ENCODE results near the gene MCEMP1. TPM values are rescaled to one million over a fixed set of nuclear protein-coding genes. Genes with fewer than 3 reads are reported as not detected.

Gene MCEMP1
- total and polyA plus RNA-seq, 4 experiments from 2014 or later, result not detected

GRCh38 chr19:7644550-7644877 lies 32.4 kb upstream of the MCEMP1 start:
- Mint-ChIP-seq H3K36me3 (peaks cover 14 to 16% of the 10 kb centered on the region in 2 donors), H3K27ac (no peak overlapping the region), H3K9me3 (no peaks in the 10 kb centered on the region), H3K4me1 (peaks cover 6 to 12% (median 8%) of the 10 kb centered on the region in 4 donors), H3K27me3 (no peaks in the 10 kb centered on the region), H3K4me3 (no peak overlapping the region)
- ChIA-PET POLR2A (ENCODE audit: partially characterized antibody) (interaction anchor here (1.3 to 1.5 kb wide), 3 partner anchors 9 to 15 kb away, joined by 3 to 4 read pairs (median 4); partner anchors contain the start of genes PET100 and XAB2), CTCF (ENCODE audit: partially characterized antibody) (no interaction called here)
- H3K36me3 ChIP-seq (ENCODE audit: insufficient read depth, low read length), result peaks cover 25% of the 10 kb centered on the region
- H3K27me3 ChIP-seq (ENCODE audit: insufficient read depth, low read length), result no peaks in the 10 kb centered on the region
- DNase-seq, result no peak
- H3K4me3 ChIP-seq (ENCODE audit: low read length in 2 of 2), result no peak overlapping the region
- H3K4me1 ChIP-seq (ENCODE audit: insufficient read depth, low read length), result peaks cover 5% of the 10 kb centered on the region
- no peaks in the 10 kb centered on the region for H3K9me3 ChIP-seq (ENCODE audit: control insufficient read depth in 1 of 2, low read length in 2 of 2)
- intact Hi-C loops (cut with micrococcal nuclease), result no loop called here
- no peak overlapping the region for H3K27ac ChIP-seq (ENCODE audit: low read depth, low read length)

GRCh38 chr19:7645163-7645562 lies 31.7 kb upstream of the MCEMP1 start:
- H3K27ac ChIP-seq (ENCODE audit: low read depth, low read length), result no peak overlapping the region

GRCh38 chr19:7645656-7646425 lies 31.0 kb upstream of the MCEMP1 start:
- Histone ChIP-seq H3K4me1 (ENCODE audit: insufficient read depth, low read length) (no peaks in the 10 kb centered on the region), H3K36me3 (ENCODE audit: insufficient read depth, low read length) (peaks cover 19% of the 10 kb centered on the region), H3K4me3 (ENCODE audit: low read length in 2 of 2) (no peak overlapping the region), H3K27ac (ENCODE audit: low read depth, low read length) (no peak overlapping the region), H3K9me3 (ENCODE audit: control insufficient read depth in 1 of 2, low read length in 2 of 2) (no peaks in the 10 kb centered on the region), H3K27me3 (ENCODE audit: insufficient read depth, low read length) (no peaks in the 10 kb centered on the region)
- H3K4me3 Mint-ChIP-seq, result no peak overlapping the region
- ChIA-PET CTCF (ENCODE audit: partially characterized antibody) (no interaction called here), POLR2A (ENCODE audit: partially characterized antibody) (interaction anchor here (1.5 kb wide), 1 partner anchor 12 kb away, joined by 4 read pairs; no protein-coding TSS in a partner anchor)
- H3K9me3 Mint-ChIP-seq, result no peaks in the 10 kb centered on the region
- H3K27ac Mint-ChIP-seq, result no peak overlapping the region
- intact Hi-C loops (cut with micrococcal nuclease), result no loop called here
- no peaks in the 10 kb centered on the region for H3K27me3 Mint-ChIP-seq
- H3K36me3 Mint-ChIP-seq, result peaks cover 8 to 10% of the 10 kb centered on the region in 2 donors
- peaks cover 0 to 2% (median 0%) of the 10 kb centered on the region in 4 donors for H3K4me1 Mint-ChIP-seq
- DNase-seq, result no peak

More at GRCh38 chr19:7645163-7645562, 31.7 kb upstream of the MCEMP1 start:
- Histone ChIP-seq H3K36me3 (ENCODE audit: insufficient read depth, low read length) (peaks cover 25% of the 10 kb centered on the region), H3K4me1 (ENCODE audit: insufficient read depth, low read length) (no peaks in the 10 kb centered on the region), H3K4me3 (ENCODE audit: low read length in 2 of 2) (no peak overlapping the region), H3K27me3 (ENCODE audit: insufficient read depth, low read length) (no peaks in the 10 kb centered on the region), H3K9me3 (ENCODE audit: control insufficient read depth in 1 of 2, low read length in 2 of 2) (no peaks in the 10 kb centered on the region)
- intact Hi-C loops (cut with micrococcal nuclease), result no loop called here
- H3K27me3 Mint-ChIP-seq, result no peaks in the 10 kb centered on the region
- peaks cover 0 to 5% (median 2%) of the 10 kb centered on the region in 4 donors for H3K4me1 Mint-ChIP-seq
- no peak for DNase-seq
- POLR2A ChIA-PET (ENCODE audit: partially characterized antibody), result interaction anchor here (1.3 to 1.5 kb wide), 3 partner anchors 8 to 16 kb away, joined by 3 to 4 read pairs (median 4); partner anchors contain the start of genes PET100 and XAB2
- H3K36me3 Mint-ChIP-seq, result peaks cover 8 to 10% of the 10 kb centered on the region in 2 donors
- H3K27ac Mint-ChIP-seq, result no peak overlapping the region
- CTCF ChIA-PET (ENCODE audit: partially characterized antibody), result no interaction called here
- no peaks in the 10 kb centered on the region for H3K9me3 Mint-ChIP-seq
- H3K4me3 Mint-ChIP-seq, result no peak overlapping the region

GRCh38 chr19:7646426-7646700 lies 30.5 kb upstream of the MCEMP1 start:
- Mint-ChIP-seq H3K4me1 (peaks cover 0 to 2% (median 0%) of the 10 kb centered on the region in 4 donors), H3K4me3 (no peak overlapping the region), H3K27ac (no peak overlapping the region), H3K27me3 (no peaks in the 10 kb centered on the region), H3K36me3 (peaks cover 8 to 10% of the 10 kb centered on the region in 2 donors), H3K9me3 (no peaks in the 10 kb centered on the region)
- peaks cover 18% of the 10 kb centered on the region for H3K36me3 ChIP-seq (ENCODE audit: insufficient read depth, low read length)
- ChIA-PET POLR2A (ENCODE audit: partially characterized antibody) (no interaction called here), CTCF (ENCODE audit: partially characterized antibody) (no interaction called here)
- H3K27me3 ChIP-seq (ENCODE audit: insufficient read depth, low read length), result no peaks in the 10 kb centered on the region
- no peaks in the 10 kb centered on the region for H3K9me3 ChIP-seq (ENCODE audit: control insufficient read depth in 1 of 2, low read length in 2 of 2)
- no peaks in the 10 kb centered on the region for H3K4me1 ChIP-seq (ENCODE audit: insufficient read depth, low read length)
- DNase-seq, result no peak
- intact Hi-C loops (cut with micrococcal nuclease), result no loop called here
- H3K4me3 ChIP-seq (ENCODE audit: low read length in 2 of 2), result no peak overlapping the region
- no peak overlapping the region for H3K27ac ChIP-seq (ENCODE audit: low read depth, low read length)

- Mint-ChIP-seq H3K36me3 (peaks cover 8 to 10% of the 10 kb centered on the region in 2 donors), H3K27me3 (no peaks in the 10 kb centered on the region), H3K27ac (no peak overlapping the region), H3K4me3 (no peak overlapping the region), H3K4me1 (peaks cover 2 to 4% (median 3%) of the 10 kb centered on the region in 4 donors), H3K9me3 (no peaks in the 10 kb centered on the region)
- Histone ChIP-seq H3K4me3 (ENCODE audit: low read length in 2 of 2) (no peak overlapping the region), H3K9me3 (ENCODE audit: control insufficient read depth in 1 of 2, low read length in 2 of 2) (no peaks in the 10 kb centered on the region), H3K27me3 (ENCODE audit: insufficient read depth, low read length) (no peaks in the 10 kb centered on the region), H3K36me3 (ENCODE audit: insufficient read depth, low read length) (peaks cover 17% of the 10 kb centered on the region), H3K27ac (ENCODE audit: low read depth, low read length) (no peak overlapping the region), H3K4me1 (ENCODE audit: insufficient read depth, low read length) (peaks cover under 1% of the 10 kb centered on the region)
- DNase-seq, result peak in 1 of 5 donors; percentile 43
- POLR2A ChIA-PET (ENCODE audit: partially characterized antibody), result no interaction called here
- intact Hi-C loops (cut with micrococcal nuclease), result no loop called here
- CTCF ChIA-PET (ENCODE audit: partially characterized antibody), result no interaction called here
Observed at GRCh38 chr19:7647156-7647555, 29.7 kb upstream of the MCEMP1 start.

- peaks cover 8 to 10% of the 10 kb centered on the region in 2 donors for H3K36me3 Mint-ChIP-seq
- Histone ChIP-seq H3K4me3 (ENCODE audit: low read length in 2 of 2) (no peak overlapping the region), H3K36me3 (ENCODE audit: insufficient read depth, low read length) (peaks cover 10% of the 10 kb centered on the region), H3K27ac (ENCODE audit: low read depth, low read length) (no peak overlapping the region), H3K27me3 (ENCODE audit: insufficient read depth, low read length) (no peaks in the 10 kb centered on the region), H3K4me1 (ENCODE audit: insufficient read depth, low read length) (peaks cover 5% of the 10 kb centered on the region), H3K9me3 (ENCODE audit: control insufficient read depth in 1 of 2, low read length in 2 of 2) (no peaks in the 10 kb centered on the region)
- H3K4me1 Mint-ChIP-seq, result peaks cover 8 to 13% (median 10%) of the 10 kb centered on the region in 4 donors
- DNase-seq, result no peak
- no peak overlapping the region for H3K4me3 Mint-ChIP-seq
- ChIA-PET POLR2A (ENCODE audit: partially characterized antibody) (interaction anchor here (1.6 to 1.7 kb wide), 2 partner anchors 11 to 19 kb away, joined by 5 read pairs; partner anchors contain the start of genes PET100 and XAB2), CTCF (ENCODE audit: partially characterized antibody) (interaction anchor here (0.7 to 4.1 kb wide), 4 partner anchors 13 to 152 kb away, joined by 3 to 20 read pairs (median 4); partner anchors contain the start of gene TRAPPC5)
- intact Hi-C loops (cut with micrococcal nuclease), result no loop called here
- H3K27ac Mint-ChIP-seq, result peak overlapping the region in 2 of 7 donors; percentile 21 to 60
- peaks cover 0 to 4% (median 0%) of the 10 kb centered on the region in 8 donors for H3K9me3 Mint-ChIP-seq
- no peaks in the 10 kb centered on the region for H3K27me3 Mint-ChIP-seq
Observed at GRCh38 chr19:7648265-7649014, 28.4 kb upstream of the MCEMP1 start.

GRCh38 chr19:7650148-7650547 lies 26.7 kb upstream of the MCEMP1 start:
- Mint-ChIP-seq H3K36me3 (peaks cover 6 to 8% of the 10 kb centered on the region in 2 donors), H3K27ac (peak overlapping the region in 1 of 7 donors; percentile 81), H3K4me1 (peaks cover 8 to 13% (median 10%) of the 10 kb centered on the region in 4 donors), H3K9me3 (peaks cover 0 to 4% (median 0%) of the 10 kb centered on the region in 8 donors), H3K27me3 (no peaks in the 10 kb centered on the region), H3K4me3 (no peak overlapping the region)
- no peak overlapping the region for H3K4me3 ChIP-seq (ENCODE audit: low read length in 2 of 2)
- H3K27me3 ChIP-seq (ENCODE audit: insufficient read depth, low read length), result no peaks in the 10 kb centered on the region
- H3K4me1 ChIP-seq (ENCODE audit: insufficient read depth, low read length), result peaks cover 5% of the 10 kb centered on the region
- CTCF ChIA-PET (ENCODE audit: partially characterized antibody), result interaction anchor here (0.6 to 4.1 kb wide), 4 partner anchors 14 to 960 kb away, joined by 3 to 20 read pairs (median 4); partner anchors contain the start of gene TRAPPC5
- H3K36me3 ChIP-seq (ENCODE audit: insufficient read depth, low read length), result peaks cover 3% of the 10 kb centered on the region
- DNase-seq, result no peak
- intact Hi-C loops (cut with micrococcal nuclease), result no loop called here
- POLR2A ChIA-PET (ENCODE audit: partially characterized antibody), result interaction anchor here (1.6 kb wide), 1 partner anchor 21 kb away, joined by 5 read pairs; the partner anchor contains the start of genes PET100 and XAB2
- H3K9me3 ChIP-seq (ENCODE audit: control insufficient read depth in 1 of 2, low read length in 2 of 2), result no peaks in the 10 kb centered on the region
- no peak overlapping the region for H3K27ac ChIP-seq (ENCODE audit: low read depth, low read length)

All from CD4-positive, alpha-beta memory T cell (primary cell).